ENCODE results near the gene STRN3. TPM values are rescaled to one million over a fixed set of nuclear protein-coding genes. Genes with fewer than 3 reads are reported as not detected.
"Not testable (repeated sequence)": the region's sequence is repeated elsewhere in the genome, so short reads cannot be mapped to it uniquely, and the experiment has no call there.

STRN3 gene
- total RNA-seq, 1 experiment from 2014 or later: 27.7 TPM

GRCh38 chr14:30907659-30908057, 118.5 kb downstream of the STRN3 start:
- DNase-seq (ENCODE audit: low read depth): no peak

DNA sequence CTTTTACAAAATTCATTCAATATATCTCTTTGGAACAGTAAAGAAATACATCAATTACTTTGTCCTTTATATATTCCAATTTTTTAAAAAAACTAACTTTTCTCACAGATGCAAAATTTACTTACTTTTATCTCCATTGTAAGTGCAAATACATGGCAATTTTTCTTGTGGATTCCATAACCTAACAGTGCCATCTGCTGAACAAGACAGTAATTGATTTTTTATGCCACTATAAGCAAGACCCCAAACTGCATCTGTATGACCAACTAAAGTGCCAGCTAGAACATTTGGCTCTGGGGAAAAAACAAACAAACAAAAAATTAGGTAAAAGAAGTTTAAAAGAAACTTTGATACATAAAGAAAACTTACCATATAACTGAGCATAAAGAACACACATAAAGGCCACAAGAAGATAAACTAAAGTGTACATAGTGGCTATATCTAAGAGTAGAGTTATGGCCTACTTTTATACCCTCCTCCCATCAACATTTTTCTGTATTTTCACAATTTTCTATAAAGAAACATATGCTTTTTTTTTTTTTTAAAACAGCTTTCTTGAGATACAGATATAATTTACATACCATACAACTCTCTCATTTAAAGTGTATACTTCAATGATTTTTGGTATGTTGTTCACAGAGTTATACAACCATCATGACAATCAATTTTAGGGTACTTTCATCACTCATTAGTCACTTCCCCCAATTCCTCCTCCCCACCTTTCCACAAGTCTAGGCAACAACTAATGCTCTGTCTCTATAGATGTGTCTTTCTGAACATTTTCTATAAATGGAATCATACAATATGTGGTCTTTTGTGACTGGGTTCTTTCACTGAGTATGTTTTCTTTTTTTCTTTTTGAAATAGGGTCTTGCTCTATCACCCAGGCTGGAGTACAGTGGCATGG, 119.2 kb downstream of the STRN3 start:
- DNase-seq (ENCODE audit: low read depth): no peak

- no peak for DNase-seq (ENCODE audit: low read depth)
Measured at GRCh38 chr14:30903285-30904124, 122.7 kb downstream of the STRN3 start.

GRCh38 chr14:30897121-30897520, 129.1 kb downstream of the STRN3 start:
- DNase-seq (ENCODE audit: low read depth): not testable (repeated sequence)

DNA sequence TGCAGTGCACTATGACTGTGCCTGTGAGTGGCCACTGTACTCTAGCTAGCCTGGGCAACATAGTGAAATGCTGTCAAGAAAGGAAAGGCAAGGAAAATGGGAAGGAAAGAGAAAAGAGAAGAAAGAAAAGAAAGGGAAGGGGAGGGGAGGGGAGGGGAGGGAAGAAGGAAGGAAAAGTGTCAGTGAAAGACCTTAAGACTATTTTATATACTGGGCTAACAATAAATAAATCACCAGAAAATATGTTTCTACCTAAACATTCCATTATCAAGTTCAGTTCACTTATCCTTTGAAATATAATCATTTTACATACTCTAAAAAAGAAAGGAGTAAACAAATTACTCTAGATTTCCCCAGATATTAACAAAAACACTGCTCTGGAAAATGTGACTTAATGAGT, 129.7 kb downstream of the STRN3 start:
- DNase-seq (ENCODE audit: low read depth): no peak

- no peak for DNase-seq (ENCODE audit: low read depth)
Measured at GRCh38 chr14:30894923-30895515, 131.2 kb downstream of the STRN3 start.

- DNase-seq (ENCODE audit: low read depth): no peak
Measured at GRCh38 chr14:30893819-30894218, 132.4 kb downstream of the STRN3 start.

- DNase-seq (ENCODE audit: low read depth): no peak
Measured at GRCh38 chr14:30889244-30889594, 137.0 kb downstream of the STRN3 start.

- DNase-seq (ENCODE audit: low read depth): no peak
Measured at GRCh38 chr14:30888480-30889243, 137.5 kb downstream of the STRN3 start.

DNA sequence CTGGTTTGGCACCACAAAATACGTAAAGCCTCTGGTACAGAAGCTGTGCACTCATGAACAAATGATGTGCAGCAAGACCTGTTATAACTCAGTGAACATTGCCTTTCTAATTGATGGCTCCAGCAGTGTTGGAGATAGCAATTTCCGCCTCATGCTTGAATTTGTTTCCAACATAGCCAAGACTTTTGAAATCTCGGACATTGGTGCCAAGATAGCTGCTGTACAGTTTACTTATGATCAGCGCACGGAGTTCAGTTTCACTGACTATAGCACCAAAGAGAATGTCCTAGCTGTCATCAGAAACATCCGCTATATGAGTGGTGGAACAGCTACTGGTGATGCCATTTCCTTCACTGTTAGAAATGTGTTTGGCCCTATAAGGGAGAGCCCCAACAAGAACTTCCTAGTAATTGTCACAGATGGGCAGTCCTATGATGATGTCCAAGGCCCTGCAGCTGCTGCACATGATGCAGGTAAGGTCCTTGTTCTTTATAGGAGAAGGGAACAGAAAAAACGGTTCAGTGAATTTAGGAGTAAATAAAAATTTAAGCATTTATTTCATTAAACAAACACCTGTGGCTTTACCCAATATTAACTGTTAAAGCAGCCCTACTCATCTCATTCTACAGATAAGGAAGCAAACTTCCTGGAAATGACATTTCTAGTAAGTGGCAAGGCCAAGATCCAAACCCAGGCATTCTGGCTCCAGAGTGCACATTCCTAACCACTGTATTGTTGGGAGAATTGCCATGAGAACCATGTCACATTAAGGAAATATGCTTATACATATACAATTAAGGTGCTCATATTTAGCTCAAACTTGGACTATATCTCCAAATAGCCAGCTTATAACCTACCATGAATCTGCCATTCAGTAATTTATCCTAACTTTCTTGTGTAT, 140.1 kb downstream of the STRN3 start:
- DNase-seq (ENCODE audit: low read depth): no peak

DNA sequence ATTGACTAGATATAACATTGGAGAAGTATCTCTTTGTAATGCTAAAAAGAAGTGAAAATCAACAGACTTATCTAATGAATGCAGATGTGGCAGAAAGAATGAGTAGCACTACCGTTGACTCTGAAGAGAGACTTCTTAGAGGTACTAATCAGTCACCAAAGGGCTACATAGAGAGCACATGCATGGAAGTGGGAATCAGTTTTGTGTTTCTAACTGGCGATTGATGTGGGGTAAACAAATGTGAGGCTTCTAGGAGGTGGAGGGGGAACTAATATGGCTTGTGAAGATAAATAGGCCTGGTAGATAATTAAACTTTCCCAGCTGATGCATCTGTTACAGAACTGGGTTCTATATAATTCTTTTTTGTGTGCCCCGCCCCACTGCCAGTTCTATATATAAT, 141.3 kb downstream of the STRN3 start:
- DNase-seq (ENCODE audit: low read depth): no peak

DNA sequence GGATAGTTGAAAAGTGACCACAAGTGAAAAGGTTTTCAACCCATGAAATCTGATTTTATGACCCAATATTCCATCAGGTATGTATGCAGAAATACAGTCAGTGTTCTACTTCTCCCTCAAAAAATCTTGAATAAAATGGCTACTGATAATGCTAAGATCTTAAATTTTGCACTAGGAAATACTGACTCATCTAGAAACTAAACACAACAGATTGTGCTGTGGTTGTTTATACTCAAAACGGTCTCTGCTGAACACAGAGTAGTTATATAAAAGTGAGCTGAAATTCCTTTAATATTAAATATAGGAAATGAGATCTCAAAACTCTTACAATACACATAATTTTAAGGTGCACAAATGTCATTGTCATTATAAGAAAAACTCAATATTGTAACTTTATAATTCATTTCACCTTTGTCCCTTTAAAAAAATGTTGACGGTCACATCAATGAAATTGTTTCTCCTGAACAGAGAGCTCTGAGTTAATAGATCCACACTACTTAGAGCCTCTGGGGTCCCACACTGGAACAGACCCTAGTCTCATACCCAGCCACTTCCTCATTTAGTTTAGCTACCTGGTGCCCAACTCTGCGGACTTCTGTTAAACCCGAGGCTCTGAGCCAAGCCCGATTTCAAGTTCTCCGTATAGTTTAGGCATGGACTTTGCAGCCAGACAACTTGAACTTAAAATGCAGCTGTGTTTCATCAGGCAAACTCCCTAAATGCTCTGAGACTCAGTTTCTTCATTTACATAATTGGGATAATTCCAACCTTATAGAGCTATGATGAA, 142.5 kb downstream of the STRN3 start:
- DNase-seq (ENCODE audit: low read depth): no peak

GRCh38 chr14:30882431-30882830, 143.7 kb downstream of the STRN3 start:
- DNase-seq (ENCODE audit: low read depth): no peak

GRCh38 chr14:30876692-30877091, 149.5 kb downstream of the STRN3 start:
- DNase-seq (ENCODE audit: low read depth): no peak

DNA sequence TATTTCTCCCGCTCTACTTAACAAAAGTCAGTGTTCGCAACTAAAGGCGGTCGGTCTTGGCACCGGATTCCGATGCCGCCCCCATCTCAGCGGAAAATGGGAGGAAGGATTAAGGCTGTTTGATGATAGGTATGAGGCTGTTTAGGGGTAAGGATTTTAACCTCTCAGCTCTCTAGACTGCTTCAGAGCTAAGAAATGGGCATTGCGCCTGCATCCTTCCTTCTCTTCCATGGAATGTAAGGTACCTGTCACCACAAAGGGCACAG, 150.5 kb downstream of the STRN3 start:
- DNase-seq (ENCODE audit: low read depth): no peak

- DNase-seq (ENCODE audit: low read depth): peak; percentile 26
Measured at GRCh38 chr14:30874999-30875787, 151.0 kb downstream of the STRN3 start.

- DNase-seq (ENCODE audit: low read depth): peak; percentile 70
Measured at GRCh38 chr14:30874120-30874998, 151.8 kb downstream of the STRN3 start, which contains the start of gene COCH. COCH (plus strand) TSS chr14:30874559; CDS start chr14:30874939, 380 bp downstream.
